ENCODE measurements around the gene XYLT1.

The XYLT1 gene

GRCh38 chr16:17219991-17220390 lies 250.8 kb downstream of the XYLT1 start:
- DNase-seq: no peak

GRCh38 chr16:17215936-17216335 lies 254.8 kb downstream of the XYLT1 start:
- DNase-seq: no peak

- no peak for DNase-seq
Measured at GRCh38 chr16:17215306-17215705, 255.5 kb downstream of the XYLT1 start.

- DNase-seq: no peak
Measured at GRCh38 chr16:17213974-17214373, 256.8 kb downstream of the XYLT1 start.

GRCh38 chr16:17213025-17213424 lies 257.7 kb downstream of the XYLT1 start:
- peak; percentile 27 for DNase-seq

GRCh38 chr16:17212606-17213005 lies 258.2 kb downstream of the XYLT1 start:
- DNase-seq: no peak

- DNase-seq: peak; percentile 52
Measured at GRCh38 chr16:17211797-17212196, 259.0 kb downstream of the XYLT1 start.

- DNase-seq: no peak
Measured at GRCh38 chr16:17206712-17207111, 264.0 kb downstream of the XYLT1 start.

GRCh38 chr16:17205279-17206211 lies 265.2 kb downstream of the XYLT1 start:
- no peak for DNase-seq

GRCh38 chr16:17204644-17205043 lies 266.1 kb downstream of the XYLT1 start:
- DNase-seq: no peak

- no peak for DNase-seq
Measured at GRCh38 chr16:17204206-17204605, 266.6 kb downstream of the XYLT1 start.

- DNase-seq: no peak
Measured at GRCh38 chr16:17203424-17203823, 267.3 kb downstream of the XYLT1 start.

GRCh38 chr16:17199135-17199534 lies 271.6 kb downstream of the XYLT1 start:
- DNase-seq: no peak

GRCh38 chr16:17196526-17196925 lies 274.2 kb downstream of the XYLT1 start:
- no peak for DNase-seq

GRCh38 chr16:17194190-17194780 lies 276.5 kb downstream of the XYLT1 start:
- peak; percentile 78 for DNase-seq

- no peak for DNase-seq
Measured at GRCh38 chr16:17193566-17194100, 277.1 kb downstream of the XYLT1 start.

- no peak for DNase-seq
Measured at GRCh38 chr16:17184026-17184425, 286.7 kb downstream of the XYLT1 start.

- no peak for DNase-seq
Measured at GRCh38 chr16:17177959-17178905, 292.5 kb downstream of the XYLT1 start.

GRCh38 chr16:17177242-17177958 lies 293.4 kb downstream of the XYLT1 start:
- DNase-seq: no peak

GRCh38 chr16:17176199-17176598 lies 294.6 kb downstream of the XYLT1 start:
- no peak for DNase-seq

GRCh38 chr16:17173281-17173680 lies 297.5 kb downstream of the XYLT1 start:
- DNase-seq: no peak
